NCI-H1105 treated with DMSO at 0.1 percent for 48 hours (cell line): ENCODE measurements around the gene CEP295NL.
"Not testable (repeated sequence)": the region's sequence is repeated elsewhere in the genome, so short reads cannot be mapped to it uniquely, and the experiment has no call there.

ENCODE experiments used
- DNase-seq: peaks from one replicate; lab custom pipeline; 2025; lab: John Stamatoyannopoulos, UW

The CEP295NL gene

DNA sequence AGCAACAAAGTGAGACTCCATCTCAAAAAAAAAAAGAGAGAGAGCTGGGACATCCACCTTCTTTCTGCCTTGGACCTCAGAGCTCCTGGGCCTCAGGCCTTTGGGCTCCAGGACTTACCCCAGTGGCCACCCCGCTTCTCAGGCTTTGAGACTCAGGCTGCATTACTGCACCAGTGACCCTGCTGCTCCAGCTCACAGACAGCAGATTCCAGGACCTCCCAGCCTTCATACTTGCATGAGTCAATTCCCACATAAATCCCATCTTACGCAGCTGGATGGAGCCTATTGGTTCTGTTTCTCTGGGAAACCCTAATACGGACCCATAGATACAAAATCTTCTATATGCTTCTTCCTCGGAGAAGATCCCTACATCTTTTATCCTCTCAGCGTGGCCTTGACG lies 2.1 kb upstream of the CEP295NL start:
- DNase-seq: no peak

DNA sequence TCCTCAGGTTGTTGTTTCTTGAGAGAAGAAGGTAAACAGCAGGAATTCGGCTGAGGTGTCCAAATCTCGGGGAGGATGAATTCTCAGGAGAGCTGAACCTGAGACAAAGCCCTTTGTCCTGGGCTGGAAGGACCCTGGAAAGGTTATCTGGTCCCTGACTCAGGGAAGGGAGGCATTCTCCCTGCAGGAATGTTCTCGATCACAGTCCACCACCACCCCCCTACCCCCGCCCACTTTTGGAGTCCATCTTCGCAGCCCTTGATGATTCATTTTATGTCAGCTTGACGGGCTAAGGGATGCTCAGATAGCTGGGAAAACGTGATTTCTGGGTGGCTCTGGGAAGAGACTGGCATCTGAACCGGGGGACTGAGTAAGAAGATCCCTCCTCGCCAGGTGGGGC lies 1.4 kb upstream of the CEP295NL start:
- no peak for DNase-seq

- DNase-seq: not testable (repeated sequence)
Measured at GRCh38 chr17:78902231-78902630, 770 bp downstream of the CEP295NL start.

- no peak for DNase-seq
Measured at GRCh38 chr17:78901806-78902205, 1.2 kb downstream of the CEP295NL start.

DNA sequence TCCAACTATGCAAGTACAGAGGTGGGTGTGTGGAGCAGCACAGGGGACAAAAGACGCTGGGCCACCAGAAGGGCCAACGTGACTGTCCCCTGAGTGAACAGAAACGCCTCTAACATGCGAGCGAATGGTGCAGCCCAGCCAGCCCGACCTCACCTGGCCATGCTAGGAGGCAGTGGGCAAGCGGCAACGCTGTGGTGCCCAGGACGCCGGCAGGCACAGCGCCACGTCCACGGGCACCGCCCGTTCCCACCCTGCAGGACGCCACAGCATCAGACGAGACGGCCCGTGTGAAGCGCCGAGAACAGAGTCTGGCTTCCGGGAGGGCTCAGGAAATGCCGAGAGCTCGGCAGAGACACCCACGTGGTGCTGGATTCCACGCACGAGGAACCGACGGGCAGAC lies 2.2 kb downstream of the CEP295NL start:
- no peak for DNase-seq

DNA sequence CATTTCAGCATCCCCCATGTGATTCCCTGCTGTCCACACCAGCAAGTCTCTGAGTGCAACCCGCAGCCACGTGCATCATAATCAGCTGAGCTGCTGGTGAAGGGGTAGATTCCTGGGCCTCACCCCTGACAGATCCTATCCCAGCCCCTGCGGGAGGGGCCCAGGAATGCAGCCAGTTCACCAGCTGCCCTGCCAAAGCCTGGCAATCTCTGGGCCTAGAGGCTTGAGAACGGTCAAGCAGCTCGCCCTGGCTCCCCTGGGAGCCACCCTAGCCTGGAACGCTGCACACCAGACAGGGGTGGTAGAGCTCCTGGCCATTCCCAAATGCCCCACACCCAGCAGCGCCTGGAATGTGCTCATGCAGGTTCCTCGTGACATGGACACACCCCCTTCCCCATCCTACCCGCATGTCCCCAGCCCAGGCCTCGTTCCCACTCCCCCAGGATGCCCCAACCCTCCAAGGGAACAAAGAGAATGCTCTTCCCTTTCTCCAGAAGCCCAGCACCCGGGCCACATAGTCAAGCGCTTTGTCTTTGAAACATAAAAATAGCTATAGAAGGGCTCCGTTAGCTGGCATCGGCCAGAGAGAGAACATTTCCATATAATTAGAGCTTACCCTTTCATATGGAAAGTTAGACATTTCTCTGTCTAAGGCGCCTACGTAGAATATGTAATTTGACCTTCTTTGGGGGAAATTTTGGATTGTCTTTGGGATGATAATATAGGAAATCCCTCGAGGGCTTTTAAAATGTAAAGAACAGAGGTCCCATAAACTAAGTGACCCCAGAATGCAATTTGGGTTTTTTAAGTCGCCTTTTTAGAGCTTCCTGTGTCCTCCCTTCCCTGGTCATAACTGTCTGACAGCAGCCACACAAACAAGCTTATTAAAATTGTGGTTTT lies 3.4 kb downstream of the CEP295NL start:
- no peak for DNase-seq

DNA sequence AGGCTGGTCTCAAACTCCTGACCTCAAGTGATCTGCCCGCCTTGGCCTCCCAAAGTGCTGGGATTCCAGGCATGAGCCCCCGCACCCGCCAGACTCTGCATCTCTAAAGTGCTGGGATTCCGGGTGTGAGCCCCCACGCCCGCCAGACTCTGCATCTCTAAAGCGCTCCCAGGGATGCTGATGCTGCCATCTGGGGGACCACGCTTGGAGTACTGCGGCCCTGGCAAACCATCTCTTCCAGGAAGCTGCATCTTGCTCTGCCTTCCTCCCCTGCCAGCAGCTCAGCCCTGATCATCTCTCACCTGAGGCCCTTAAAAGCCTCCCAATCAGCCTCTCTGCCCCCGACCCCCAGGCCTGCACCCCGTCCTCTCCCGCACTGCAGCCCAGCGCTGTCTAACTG lies 4.1 kb downstream of the CEP295NL start:
- no peak for DNase-seq

- DNase-seq: no peak
Measured at GRCh38 chr17:78898075-78898836, 4.7 kb downstream of the CEP295NL start.

DNA sequence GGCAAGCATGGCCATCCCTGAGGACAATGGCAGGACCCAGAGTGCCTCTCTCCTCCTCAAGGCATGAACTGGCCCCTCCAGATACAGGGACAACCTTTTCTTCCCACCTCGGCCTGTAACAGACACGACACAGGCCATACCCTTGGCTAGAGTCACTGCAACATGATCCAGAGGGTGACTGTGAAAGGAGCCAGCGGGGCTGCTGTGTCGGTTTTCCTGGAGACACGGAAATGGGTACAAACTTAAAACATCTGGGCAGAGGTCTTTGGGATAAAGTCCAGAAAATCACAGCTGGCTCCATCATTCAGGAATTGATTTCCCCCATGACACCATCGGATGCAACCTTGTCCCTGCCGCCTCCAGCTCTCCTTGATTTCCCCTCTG lies 5.3 kb downstream of the CEP295NL start:
- DNase-seq: no peak

DNA sequence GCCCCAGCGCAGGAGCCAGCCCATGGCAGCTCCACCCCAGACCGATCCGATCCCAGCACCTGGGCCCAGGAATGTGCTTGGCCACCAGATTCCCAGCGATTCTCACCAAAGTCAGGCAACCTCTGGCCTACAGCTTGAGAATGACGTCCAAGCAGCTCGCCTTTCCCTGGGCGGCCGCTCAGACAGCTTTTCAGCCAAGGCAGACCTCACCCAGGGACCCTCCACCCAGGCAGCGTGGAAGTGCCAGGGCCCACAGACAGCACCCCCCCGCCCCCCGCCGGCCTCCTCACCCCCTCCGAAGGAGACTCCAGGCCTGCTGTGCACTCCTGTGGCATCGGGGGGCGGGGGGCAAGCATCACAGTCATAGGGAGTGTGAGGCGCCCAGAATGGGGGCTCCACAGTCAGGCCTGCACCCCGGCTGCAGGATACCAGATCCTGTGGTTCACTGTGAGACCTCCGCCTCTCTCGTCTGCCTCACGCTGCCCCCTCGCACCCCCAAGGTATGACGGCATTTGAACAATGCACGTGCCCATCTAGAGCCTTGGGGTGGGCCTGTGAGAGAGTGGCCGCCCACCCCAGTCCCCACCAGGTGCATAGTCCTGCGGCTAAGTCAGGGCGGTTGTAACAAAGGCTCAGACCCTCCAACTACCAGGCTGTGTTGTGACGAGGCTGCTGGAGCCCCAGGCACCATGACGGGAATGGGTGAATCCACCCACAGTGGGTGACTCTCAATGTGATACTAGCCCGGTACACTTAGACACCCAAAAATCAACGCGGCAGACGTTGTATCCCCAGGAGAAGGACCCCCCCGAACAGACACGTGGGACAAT lies 6.0 kb downstream of the CEP295NL start:
- DNase-seq: no peak

DNA sequence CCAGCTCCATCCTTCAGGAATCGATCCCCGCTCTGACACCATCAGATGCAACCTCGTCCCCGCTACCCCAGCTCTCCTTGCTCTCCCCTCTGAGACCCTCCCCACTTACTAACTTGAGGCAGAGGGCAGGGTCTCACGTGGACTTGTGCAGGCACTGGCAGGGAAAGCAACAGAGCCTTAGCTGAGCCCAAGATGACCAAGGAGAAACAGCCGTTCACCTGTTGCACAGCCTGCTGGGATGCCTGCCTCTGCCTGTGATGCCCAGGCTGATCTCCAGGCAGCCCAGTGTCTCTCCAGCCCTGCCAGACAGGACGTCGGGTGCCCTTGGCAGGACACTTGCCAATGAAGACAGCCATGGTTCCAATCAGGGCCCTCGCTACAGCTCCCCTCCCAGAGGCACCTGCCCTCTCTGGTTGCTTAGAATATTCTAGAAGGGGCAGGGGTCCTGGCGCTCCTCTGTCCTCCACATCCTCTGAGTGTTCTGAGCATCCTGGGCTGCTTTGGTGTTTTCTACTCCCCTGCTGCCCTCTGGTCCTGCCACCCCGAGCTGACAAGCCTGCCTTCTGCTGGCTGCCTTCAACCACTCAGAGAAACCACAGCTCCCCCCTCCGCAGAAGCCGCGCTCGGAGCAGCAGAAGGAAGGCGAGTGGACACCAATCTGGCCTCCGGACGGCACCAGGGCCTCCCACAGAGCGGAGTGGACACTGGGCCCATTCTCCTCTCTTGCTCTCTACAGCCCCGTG lies 6.7 kb downstream of the CEP295NL start:
- DNase-seq: no peak

DNA sequence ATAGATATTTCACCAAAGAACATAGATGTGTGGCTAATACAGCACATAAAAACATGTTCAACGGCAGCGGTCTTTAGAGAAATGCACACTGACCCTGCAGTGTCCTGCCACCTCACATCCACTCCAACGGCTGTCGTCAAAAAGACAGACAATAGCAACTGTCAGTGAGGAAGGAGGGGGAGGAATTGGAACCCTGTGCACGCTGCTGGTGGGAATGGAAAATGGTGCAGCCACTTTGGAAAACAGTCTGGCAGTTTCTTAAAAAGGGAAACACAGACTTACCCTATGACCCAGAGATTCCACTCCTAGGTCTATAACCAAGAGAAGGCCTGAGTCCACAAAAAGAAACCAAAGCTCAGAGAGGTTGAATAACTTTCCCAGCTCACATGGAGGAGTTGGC lies 7.7 kb downstream of the CEP295NL start:
- DNase-seq: no peak

- DNase-seq: no peak
Measured at GRCh38 chr17:78893684-78894083, 9.3 kb downstream of the CEP295NL start.

DNA sequence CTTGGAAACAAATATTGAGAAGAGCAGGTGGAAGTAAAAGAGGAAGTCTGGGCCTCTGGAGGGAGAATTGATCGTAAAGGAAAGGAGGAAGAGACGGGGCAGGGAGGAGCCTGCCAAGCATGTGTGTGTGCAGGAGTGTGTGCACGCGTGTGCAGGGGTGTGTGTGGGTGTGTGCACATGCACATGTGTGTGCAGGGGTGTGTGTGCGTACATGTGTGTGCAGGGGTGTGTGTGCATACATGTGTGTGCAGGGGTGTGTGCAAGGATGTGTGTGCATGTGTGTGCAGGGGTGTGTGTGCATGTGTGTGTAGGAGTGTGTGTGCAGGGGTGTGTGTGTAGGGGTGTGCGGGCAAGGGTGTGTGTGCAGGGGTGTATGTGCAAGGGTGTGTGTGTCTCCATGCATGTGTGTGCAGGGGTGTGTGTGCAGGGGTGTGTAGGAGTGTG lies 10.0 kb downstream of the CEP295NL start:
- no peak for DNase-seq

DNA sequence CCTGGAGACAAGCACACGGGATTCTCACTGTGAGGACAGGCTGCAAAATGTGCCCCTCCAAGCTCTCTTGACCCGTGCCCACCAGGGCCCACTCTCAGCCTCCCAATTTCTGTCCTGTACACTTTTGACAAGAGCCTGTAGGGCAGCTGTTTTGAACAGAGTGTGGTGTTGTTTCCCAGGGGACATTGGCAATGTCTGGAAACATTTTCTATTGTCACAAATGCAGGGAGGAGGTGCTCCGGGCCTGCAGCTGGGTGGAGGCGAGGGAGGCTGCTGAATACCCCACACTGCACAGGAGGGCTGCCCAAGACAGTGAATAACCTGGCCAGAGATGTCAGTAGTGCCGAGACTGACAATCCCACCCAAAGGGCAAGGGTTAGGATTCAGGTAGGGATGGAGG lies 10.5 kb downstream of the CEP295NL start:
- DNase-seq: no peak

DNA sequence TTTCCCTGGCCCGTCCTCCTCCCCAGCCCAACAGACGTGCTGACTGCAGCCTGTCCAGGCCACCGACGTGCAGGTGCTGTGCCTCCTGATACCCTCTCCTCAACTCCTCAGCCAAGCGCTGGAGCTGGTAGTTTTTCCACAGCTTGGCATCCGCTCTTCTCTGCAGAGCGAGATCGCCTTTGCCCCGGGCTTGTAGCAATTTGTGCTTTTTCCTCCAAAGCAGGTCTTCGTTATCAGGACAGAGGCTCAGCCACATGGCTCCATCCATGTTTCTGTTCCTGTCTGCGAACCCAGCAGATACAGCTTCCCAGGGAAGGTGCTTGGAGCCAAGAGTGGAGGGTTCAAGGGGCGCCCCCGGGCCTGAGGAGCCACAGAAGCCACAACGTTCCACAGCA lies 10.9 kb downstream of the CEP295NL start:
- no peak for DNase-seq

- DNase-seq: no peak
Measured at GRCh38 chr17:78891406-78892061, 11.5 kb downstream of the CEP295NL start.

GRCh38 chr17:78890498-78890897 lies 12.5 kb downstream of the CEP295NL start:
- DNase-seq: no peak

DNA sequence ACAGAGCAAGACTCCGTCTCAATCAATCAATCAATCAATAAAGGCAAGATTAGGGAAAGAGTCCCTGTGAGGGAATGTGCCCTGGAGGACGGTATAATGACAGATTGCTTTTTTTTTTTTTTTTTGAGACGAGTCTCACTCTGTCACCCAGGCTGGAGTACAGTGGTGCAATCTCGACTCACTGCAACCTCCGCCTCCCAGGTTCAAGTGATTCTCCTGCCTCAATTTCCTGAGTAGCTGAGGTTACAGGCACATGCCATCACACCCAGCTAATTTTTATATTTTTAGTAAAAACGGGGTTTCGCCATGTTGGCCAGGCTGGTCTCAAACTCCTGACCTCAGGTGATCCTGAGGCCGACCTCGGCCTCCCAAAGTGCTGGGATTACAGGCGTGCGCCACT lies 12.9 kb downstream of the CEP295NL start:
- DNase-seq: not testable (repeated sequence)

DNA sequence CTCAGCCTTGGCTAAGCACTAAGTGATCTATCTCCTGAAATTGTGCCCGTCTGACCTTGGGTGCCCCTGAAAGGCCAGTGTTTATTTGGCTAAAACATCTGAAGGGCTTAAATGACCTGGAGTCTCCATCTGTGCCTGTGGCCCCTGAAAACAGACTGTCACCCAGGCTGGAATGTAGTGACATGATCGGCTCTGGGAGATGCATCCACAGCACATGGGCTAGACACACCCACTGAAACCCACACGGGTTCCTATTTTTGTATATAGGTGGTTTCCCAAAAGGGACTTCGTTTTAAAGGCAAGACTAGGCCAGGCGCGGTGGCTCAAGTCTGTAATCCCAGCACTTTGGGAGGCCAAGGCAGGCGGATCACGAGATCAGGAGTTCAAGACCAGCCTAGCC lies 13.5 kb downstream of the CEP295NL start:
- DNase-seq: no peak

- DNase-seq: no peak
Measured at GRCh38 chr17:78888941-78889518, 14.0 kb downstream of the CEP295NL start.
